HCT116 (cell line): Measurements from ENCODE around the gene ASPG. TPM values are rescaled to one million over a fixed set of nuclear protein-coding genes. Genes with fewer than 3 reads are reported as not detected.

Source experiments
- ATAC-seq: fragments of 200-7000 bp; cut with Tn5 transposase; 2 replicates; pipeline ENCODE4 v1.9.1; 2020; ENCODE audit warnings: mild to moderate bottlenecking, moderate library complexity
- BruUV-seq: library from RNA; stranded (reverse); fragments of 400-500 nt; replicated peaks from 2 replicates; lab custom pipeline; 2021; lab: Mats Ljungman, UMichigan
- CTCF ChIA-PET: fragments of 300-600 bp; sonication (Branson Sonifier 250); formaldehyde crosslinking; loops from one replicate; lab custom pipeline; 2021; ENCODE audit warnings: antibody characterized with exemption; lab: Charles Lee
- POLR2A ChIA-PET: fragments of 300-600, 350-600 bp; sonication (Branson Sonifier 250); formaldehyde crosslinking; loops from one replicate; lab custom pipeline; 2021; ENCODE audit warnings: antibody characterized with exemption; lab: Charles Lee
- RAD21 ChIA-PET, 2 experiments: fragments of 300-600 bp; sonication (Branson Sonifier 250); formaldehyde crosslinking; loops; one replicate each; lab custom pipeline; 2023; ENCODE audit warnings: low total read pairs in 2 of 2; ENCODE audit not compliant: uncharacterized antibody in 2 of 2, unreplicated experiment in 2 of 2, low non-redundant PET in 1 of 2; lab: Charles Lee
- DNase-seq: peaks from one replicate; pipeline ENCODE4 v3.0.0-alpha.2; 2010; ENCODE audit warnings: low read depth, low spot score
- H2AFZ ChIP-seq: fragments of 200-600 bp; shearing (Covaris generic), sonication (generic); 2 replicates; pipeline ENCODE4 v1.6.1; 2017; ENCODE audit warnings: low read depth, mixed run types, mixed read lengths, antibody characterized with exemption, low read length; ENCODE audit not compliant: poor library complexity, severe bottlenecking
- H3K27ac ChIP-seq: 2 replicates; pipeline ENCODE4 v1.5.1; 2012; ENCODE audit warnings: low read depth, low read length
- H3K27me3 ChIP-seq: fragments of 200-600 bp; sonication (generic); 2 replicates; pipeline ENCODE4 v1.6.1; 2016; ENCODE audit warnings: mixed run types, low read length, mixed read lengths; ENCODE audit not compliant: insufficient read depth
- H3K36me3 ChIP-seq, 2 experiments: fragments of 200-500 bp in 1 of 2; fragments of 200-600 bp in 1 of 2; sonication (Bioruptor generic) in 1 of 2; sonication (generic) in 1 of 2; 2 replicates each; pipeline versions ENCODE4 v1.5.1 to v1.6.1; 2014 to 2016; ENCODE audit warnings: low read length in 2 of 2, inconsistent platforms in 1 of 2, mixed read lengths in 1 of 2, mixed run types in 1 of 2; ENCODE audit not compliant: insufficient read depth in 2 of 2, control insufficient read depth in 1 of 2
- H3K4me1 ChIP-seq, 2 experiments: fragments of 200-600 bp in 1 of 2; sonication (generic) in 1 of 2; 2 replicates each; pipeline versions ENCODE4 v1.5.1 to v1.6.1; 2012 to 2017; ENCODE audit warnings: low read length in 2 of 2, inconsistent platforms in 1 of 2, mild to moderate bottlenecking in 1 of 2, mixed read lengths in 1 of 2, mixed run types in 1 of 2, moderate library complexity in 1 of 2; ENCODE audit not compliant: insufficient read depth in 2 of 2, control insufficient read depth in 1 of 2
- H3K4me2 ChIP-seq: fragments of 200-600 bp; sonication (generic); 2 replicates; pipeline ENCODE4 v1.6.1; 2017; ENCODE audit warnings: mixed run types, low read length, mixed read lengths
- H3K4me3 ChIP-seq, 2 experiments: fragments of 200-600 bp in 1 of 2; sonication (generic) in 1 of 2; replicated peaks in 1 of 2; 2 replicates each; pipeline ENCODE4 v1.5.1; 2011 to 2016; ENCODE audit warnings: low read length in 2 of 2, control low read depth in 1 of 2, low read depth in 1 of 2, mild to moderate bottlenecking in 1 of 2, mixed read lengths in 1 of 2, mixed run types in 1 of 2
- H3K79me2 ChIP-seq: fragments of 200-600 bp; sonication (generic); 2 replicates; pipeline ENCODE4 v1.6.1; 2017; ENCODE audit warnings: mild to moderate bottlenecking, mixed run types, low read length, moderate library complexity, mixed read lengths; ENCODE audit not compliant: insufficient read depth
- H3K9ac ChIP-seq: fragments of 200-600 bp; sonication (generic); 2 replicates; pipeline ENCODE4 v1.6.1; 2016; ENCODE audit warnings: low read length, mixed read lengths
- H3K9me2 ChIP-seq: fragments of 200-600 bp; sonication (generic), shearing (Covaris generic); 2 replicates; pipeline ENCODE4 v1.6.1; 2017; ENCODE audit warnings: mixed run types, mild to moderate bottlenecking, moderate library complexity; ENCODE audit not compliant: insufficient read depth
- H3K9me3 ChIP-seq, 2 experiments: fragments of 200-500 bp in 1 of 2; fragments of 200-600 bp in 1 of 2; sonication (Bioruptor generic) in 1 of 2; sonication (generic) in 1 of 2; 2 replicates each; pipeline ENCODE4 v1.6.1; 2014 to 2017; ENCODE audit warnings: low read length in 2 of 2, mixed read lengths in 2 of 2, inconsistent platforms in 1 of 2, low read depth in 1 of 2, mild to moderate bottlenecking in 1 of 2, mixed run types in 1 of 2, moderate library complexity in 1 of 2; ENCODE audit not compliant: control insufficient read depth in 1 of 2, insufficient read depth in 1 of 2
- H4K20me1 ChIP-seq: fragments of 200-600 bp; sonication (generic), shearing (Covaris generic); 2 replicates; pipeline ENCODE4 v1.6.1; 2017; ENCODE audit warnings: mixed run types, mild to moderate bottlenecking, moderate library complexity; ENCODE audit not compliant: insufficient read depth
- CEBPB ChIP-seq: IDR thresholded peaks from 2 replicates; pipeline ENCODE4 v1.6.1; 2012; ENCODE audit warnings: low read depth
- EZH2 ChIP-seq: fragments of 200-600 bp; sonication (generic); IDR thresholded peaks from 2 replicates; pipeline ENCODE4 v1.6.1; 2017; ENCODE audit warnings: antibody characterized with exemption, mixed run types
- EZH2phosphoT487 ChIP-seq: fragments of 200-600 bp; IDR thresholded peaks from 2 replicates; pipeline ENCODE4 v1.6.1; 2018; ENCODE audit warnings: antibody characterized with exemption, borderline replicate concordance
- POLR2A ChIP-seq: IDR thresholded peaks from 2 replicates; pipeline ENCODE4 v1.7.0; 2011; ENCODE audit warnings: borderline replicate concordance; ENCODE audit not compliant: insufficient read depth, insufficient read length; ENCODE audit errors: extremely low read depth
- POLR2AphosphoS5 ChIP-seq: IDR thresholded peaks from 2 replicates; pipeline ENCODE4 v1.6.1; 2011; ENCODE audit warnings: mild to moderate bottlenecking, low read depth, low read length, moderate library complexity
- intact Hi-C: fragments of 100-400 bp; cut with micrococcal nuclease; formaldehyde crosslinking; loops from 2 replicates; pipeline ENCODE4 v1.10.0; 2022
- total RNA-seq: library from RNA; stranded (reverse); gene quantifications from one replicate; pipeline ENCODE4 v1.2.1, GENCODE V29; 2021; ENCODE audit not compliant: unreplicated experiment
- TF ChIP-seq, protein P1 (sequence below): IDR thresholded peaks from 2 replicates; pipeline ENCODE4 v1.6.1; 2012
- TF ChIP-seq, protein P2 (sequence below): IDR thresholded peaks from 2 replicates; pipeline ENCODE4 v1.6.1; 2011; ENCODE audit warnings: mild to moderate bottlenecking, low read length, moderate library complexity; ENCODE audit not compliant: insufficient replicate concordance; ENCODE audit errors: extremely low read depth

ASPG gene
- total RNA-seq, 1 experiment from 2014 or later = not detected

DNA sequence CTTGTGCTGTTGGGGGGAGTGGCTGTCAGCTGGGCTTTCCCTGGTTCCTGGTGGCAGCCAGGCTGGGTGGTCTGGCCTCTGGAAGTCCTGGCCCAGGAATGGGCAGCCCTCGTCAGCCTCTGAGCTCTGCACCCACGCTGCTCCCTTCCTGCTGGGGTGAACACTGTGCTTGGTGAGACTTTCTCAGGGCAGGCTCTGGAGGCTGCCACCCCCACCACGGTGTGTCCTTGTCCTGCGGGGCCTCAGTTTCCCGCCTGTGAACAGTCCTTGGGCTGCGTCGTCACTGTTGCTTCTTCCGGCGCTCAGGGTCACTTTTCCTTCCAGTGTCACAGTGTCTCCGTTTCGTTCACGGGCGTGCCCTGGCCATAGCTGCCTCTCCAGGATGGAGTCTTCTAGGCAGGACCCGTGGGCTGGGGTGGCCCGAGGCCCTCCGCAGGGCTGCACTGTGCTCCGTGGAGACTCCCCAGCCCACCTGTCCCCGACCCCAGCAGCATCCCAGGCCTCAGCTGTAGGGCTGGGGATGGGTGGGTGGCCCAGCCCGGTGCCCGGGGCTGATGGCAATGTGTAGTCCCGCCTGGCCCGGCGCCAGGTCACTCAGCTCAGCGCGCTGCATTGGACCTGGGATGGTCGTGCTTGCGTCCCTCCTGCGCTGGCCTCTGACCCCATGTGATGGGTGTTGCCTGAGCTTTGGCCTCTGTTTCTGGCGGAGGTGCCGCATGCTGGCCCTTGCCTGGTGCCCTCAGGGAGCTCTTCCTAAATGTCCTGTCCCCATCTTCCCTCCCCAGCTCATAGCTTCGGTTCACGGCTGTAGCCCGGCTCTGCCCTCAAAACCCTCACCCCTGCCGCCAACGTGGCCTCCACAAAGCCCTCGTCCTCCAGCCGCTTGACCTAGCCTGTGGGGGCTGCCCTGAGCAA, 59.7 kb downstream of the ASPG start:
- BruUV-seq = no TSS peak
- no peaks in the 10 kb centered on the region for H3K9me2 ChIP-seq
- H2AFZ ChIP-seq = no peak overlapping the region
- no peaks in the 10 kb centered on the region for H3K9me3 ChIP-seq
- CTCF ChIA-PET = no interaction called here
- TF ChIP-seq EZH2phosphoT487 (no peak), POLR2AphosphoS5 (no peak), POLR2A (no peak), CEBPB (no peak), EZH2 (no peak)
- TF ChIP-seq, protein P1, sequence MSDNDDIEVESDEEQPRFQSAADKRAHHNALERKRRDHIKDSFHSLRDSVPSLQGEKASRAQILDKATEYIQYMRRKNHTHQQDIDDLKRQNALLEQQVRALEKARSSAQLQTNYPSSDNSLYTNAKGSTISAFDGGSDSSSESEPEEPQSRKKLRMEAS = no peak
- TF ChIP-seq, protein P2, sequence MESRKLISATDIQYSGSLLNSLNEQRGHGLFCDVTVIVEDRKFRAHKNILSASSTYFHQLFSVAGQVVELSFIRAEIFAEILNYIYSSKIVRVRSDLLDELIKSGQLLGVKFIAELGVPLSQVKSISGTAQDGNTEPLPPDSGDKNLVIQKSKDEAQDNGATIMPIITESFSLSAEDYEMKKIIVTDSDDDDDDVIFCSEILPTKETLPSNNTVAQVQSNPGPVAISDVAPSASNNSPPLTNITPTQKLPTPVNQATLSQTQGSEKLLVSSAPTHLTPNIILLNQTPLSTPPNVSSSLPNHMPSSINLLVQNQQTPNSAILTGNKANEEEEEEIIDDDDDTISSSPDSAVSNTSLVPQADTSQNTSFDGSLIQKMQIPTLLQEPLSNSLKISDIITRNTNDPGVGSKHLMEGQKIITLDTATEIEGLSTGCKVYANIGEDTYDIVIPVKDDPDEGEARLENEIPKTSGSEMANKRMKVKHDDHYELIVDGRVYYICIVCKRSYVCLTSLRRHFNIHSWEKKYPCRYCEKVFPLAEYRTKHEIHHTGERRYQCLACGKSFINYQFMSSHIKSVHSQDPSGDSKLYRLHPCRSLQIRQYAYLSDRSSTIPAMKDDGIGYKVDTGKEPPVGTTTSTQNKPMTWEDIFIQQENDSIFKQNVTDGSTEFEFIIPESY = no peak
- H3K4me3 ChIP-seq = no peak overlapping the region
- H3K4me2 ChIP-seq = no peak overlapping the region
- ATAC-seq = no peak
- H3K4me1 ChIP-seq = peaks cover 9 to 15% of the 10 kb centered on the region in 2 experiments
- DNase-seq = no peak
- H3K27ac ChIP-seq = no peak overlapping the region
- RAD21 ChIA-PET = no interaction called here
- POLR2A ChIA-PET = no interaction called here
- no peak overlapping the region for H3K9ac ChIP-seq
- intact Hi-C loops = no loop called here
- no peaks in the 10 kb centered on the region for H3K36me3 ChIP-seq
- no peaks in the 10 kb centered on the region for H4K20me1 ChIP-seq
- no peaks in the 10 kb centered on the region for H3K27me3 ChIP-seq
- peaks cover 16% of the 10 kb centered on the region; the same call in 1 of the 2 replicates for H3K79me2 ChIP-seq
